Esophagus muscularis mucosa (tissue), 3 donors: ENCODE measurements around the gene NPEPL1.

Experiments
- CTCF ChIP-seq, 3 experiments: fragments of 200-600 bp in 2 of 3; fragments of 450-650 bp in 1 of 3; sonication (generic) in 2 of 3; IDR thresholded peaks; one replicate each; pipeline ENCODE4 v1.5.1; 2017 to 2019; ENCODE audit warnings: antibody characterized with exemption in 3 of 3, mild to moderate bottlenecking in 2 of 3, moderate library complexity in 1 of 3
- POLR2AphosphoS5 ChIP-seq, 2 donors: sonication (generic); formaldehyde crosslinking; IDR thresholded peaks; one replicate each; pipeline ENCODE4 v1.6.1; 2017; ENCODE audit warnings: antibody characterized with exemption in 2 of 2

- no peak for TF ChIP-seq CTCF (IDR thresholded peaks at IDR 0.05)
- TF ChIP-seq POLR2AphosphoS5 (IDR thresholded peaks at IDR 0.05): no peak
Measured at GRCh38 chr20:58723628-58723984, 31.0 kb downstream of the NPEPL1 start.
